Measurements from ENCODE around the gene PDGFB.

The PDGFB gene

GRCh38 chr22:39174498-39175352 is 70.1 kb downstream of the PDGFB start:
- DNase-seq (ENCODE audit: low spot score) = peak; percentile 66

- no peak for DNase-seq (ENCODE audit: low spot score)
Observed at GRCh38 chr22:39173787-39174497, 70.8 kb downstream of the PDGFB start.
